Activated T-cell treated with anti-CD3 and anti-CD28 coated beads for 48 hours (primary cell): Measurements from ENCODE around the gene OR2A5.
"Not testable (repeated sequence)": the region's sequence is repeated elsewhere in the genome, so short reads cannot be mapped to it uniquely, and the experiment has no call there.

ENCODE experiments used
- DNase-seq: peaks from one replicate; pipeline ENCODE4 v3.0.0-alpha.2; 2020; ENCODE audit warnings: low read depth

OR2A5 gene

DNA sequence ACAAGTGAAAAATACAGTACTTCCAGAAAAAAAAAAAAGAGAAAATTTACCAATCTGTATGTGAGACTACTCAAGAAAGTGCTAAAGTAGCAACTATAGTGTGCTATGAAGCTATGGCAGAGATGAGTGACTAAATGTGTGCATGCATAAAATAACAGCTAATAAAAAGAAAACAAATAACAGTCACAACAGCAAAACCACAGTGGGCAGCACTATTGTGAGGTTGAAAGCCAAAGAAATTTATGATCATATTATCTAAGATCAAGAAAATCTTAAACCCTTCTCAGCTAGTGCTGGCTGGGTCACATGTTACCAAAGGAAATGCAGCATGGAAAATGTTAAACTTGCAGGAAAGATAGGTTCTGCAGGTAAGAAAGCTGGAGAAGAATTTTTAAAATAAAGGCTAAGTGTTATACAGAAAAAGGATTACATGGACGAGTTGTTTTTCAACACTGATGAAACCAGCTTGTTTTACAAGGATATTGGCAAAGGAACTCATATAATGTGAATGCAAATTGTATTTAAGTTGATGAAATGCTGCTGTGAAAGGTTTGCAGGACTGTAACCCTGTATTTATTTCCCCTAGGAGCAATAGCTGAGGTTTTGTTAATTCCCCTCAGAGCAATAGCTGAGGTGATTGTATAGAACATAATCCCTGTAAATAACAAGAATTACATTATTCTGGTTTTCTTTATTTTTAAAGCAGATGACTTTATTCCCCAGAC, 15.6 kb upstream of the OR2A5 start:
- no peak for DNase-seq

- DNase-seq: no peak
Measured at GRCh38 chr7:144035385-144035784, 13.4 kb upstream of the OR2A5 start.

- no peak for DNase-seq
Measured at GRCh38 chr7:144036302-144036885, 12.4 kb upstream of the OR2A5 start.

GRCh38 chr7:144037414-144038035, 11.2 kb upstream of the OR2A5 start:
- no peak for DNase-seq

GRCh38 chr7:144038887-144039286, 9.9 kb upstream of the OR2A5 start:
- DNase-seq: no peak

- DNase-seq: no peak
Measured at GRCh38 chr7:144049491-144049890, 743 bp downstream of the OR2A5 start.

- DNase-seq: no peak
Measured at GRCh38 chr7:144050093-144050492, 1.3 kb downstream of the OR2A5 start.

GRCh38 chr7:144050884-144051283, 2.1 kb downstream of the OR2A5 start:
- DNase-seq: not testable (repeated sequence)

DNA sequence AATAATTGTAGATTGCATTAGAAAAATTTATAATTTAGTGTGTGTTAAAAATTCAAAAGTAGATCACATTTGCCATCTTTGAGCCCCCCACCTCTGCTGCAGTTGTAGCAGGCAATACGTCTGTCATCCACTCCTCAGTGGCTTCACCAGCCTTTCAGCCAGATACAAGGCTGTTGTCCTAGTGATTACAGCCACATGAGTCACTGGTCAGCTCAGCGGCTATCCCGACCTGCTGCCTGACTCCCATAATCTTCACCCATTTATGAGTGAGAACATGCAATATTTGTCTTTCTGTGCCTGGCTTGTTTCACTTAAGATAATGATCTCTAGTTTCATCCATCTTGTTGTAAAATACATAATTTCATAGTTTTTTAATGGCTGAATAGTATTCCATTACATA, 9.2 kb downstream of the OR2A5 start:
- DNase-seq: no peak

GRCh38 chr7:144063710-144064109, 15.0 kb downstream of the OR2A5 start:
- no peak for DNase-seq

GRCh38 chr7:144069511-144069910, 20.8 kb downstream of the OR2A5 start, which contains the start of gene OR2A25:
OR2A25 (plus strand) TSS chr7:144069811; CDS start chr7:144074220, 4,409 bp downstream.
- DNase-seq: no peak

DNA sequence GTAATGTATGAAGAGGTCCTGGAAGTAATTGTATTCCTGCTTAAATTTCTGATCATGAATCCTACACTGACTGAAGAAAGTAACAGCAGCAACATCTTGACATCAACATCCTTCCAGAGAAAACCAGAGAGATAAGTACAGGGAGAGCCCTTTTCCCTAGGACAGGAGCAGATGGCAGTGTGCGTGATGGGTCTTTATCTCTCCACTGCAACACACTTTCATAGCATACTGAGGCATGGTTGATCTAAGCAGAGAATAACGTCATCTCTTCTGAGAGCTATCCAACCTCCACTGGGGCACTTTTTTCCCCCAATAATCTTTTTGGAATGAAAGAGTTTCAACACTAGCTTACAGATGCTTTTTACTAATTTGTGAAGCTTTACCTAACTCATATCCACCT, 21.2 kb downstream of the OR2A5 start:
- no peak for DNase-seq

DNA sequence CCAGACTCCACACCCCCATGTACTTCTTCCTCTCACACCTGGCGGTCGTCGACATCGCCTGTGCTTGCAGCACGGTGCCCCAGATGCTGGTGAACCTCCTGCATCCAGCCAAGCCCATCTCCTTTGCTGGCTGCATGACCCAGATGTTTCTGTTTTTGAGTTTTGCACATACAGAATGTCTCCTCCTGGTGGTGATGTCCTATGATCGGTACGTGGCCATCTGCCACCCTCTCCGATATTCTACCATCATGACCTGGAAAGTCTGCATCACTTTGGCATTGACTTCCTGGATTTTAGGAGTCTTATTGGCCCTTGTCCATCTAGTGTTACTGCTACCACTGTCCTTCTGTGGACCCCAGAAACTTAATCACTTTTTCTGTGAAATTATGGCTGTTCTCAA, 25.6 kb downstream of the OR2A5 start:
- DNase-seq: no peak

DNA sequence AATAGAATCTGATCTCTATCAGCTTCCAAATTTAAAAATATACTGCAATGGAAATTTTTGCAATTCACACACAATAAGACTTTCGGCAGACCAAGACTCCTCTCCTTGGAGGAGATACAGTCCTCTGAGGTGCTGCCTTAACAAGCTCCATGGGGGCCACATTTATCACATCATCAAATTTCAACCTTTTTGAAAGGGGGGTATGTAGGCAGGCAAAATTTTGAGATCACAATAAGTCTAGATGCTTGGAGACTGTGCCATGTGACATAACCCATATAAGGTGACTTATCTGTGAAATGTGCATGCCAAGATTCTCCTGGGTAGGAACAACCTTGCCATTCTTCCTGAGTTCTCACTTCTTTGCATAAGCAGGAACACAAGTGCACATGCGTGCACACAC, 37.2 kb downstream of the OR2A5 start, which contains the start of gene OR2A12:
TSS of gene OR2A12 (plus strand) at position 301 of the 400 bp plus-strand sequence. CDS start 8,830 bp downstream, outside the sequence.
- DNase-seq: no peak

DNA sequence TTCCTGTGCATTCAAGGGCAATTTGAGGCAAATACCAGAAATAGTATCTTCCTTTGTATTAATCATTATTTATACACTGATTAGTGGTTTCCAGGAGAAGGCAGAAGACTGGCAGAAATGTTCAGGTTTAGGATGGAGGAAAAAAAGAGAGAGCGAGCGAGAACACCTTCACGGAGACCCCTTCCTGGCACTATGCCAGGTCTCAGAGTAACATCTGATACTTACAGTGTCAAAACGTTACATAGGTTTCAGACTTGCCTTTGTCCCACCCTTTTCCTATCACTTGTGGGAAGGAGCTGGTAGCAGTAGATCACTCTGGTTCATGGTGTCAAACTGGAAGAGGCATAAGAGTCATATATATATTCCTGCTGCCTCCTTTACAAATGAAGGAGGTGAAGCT, 38.0 kb downstream of the OR2A5 start:
- DNase-seq: no peak

GRCh38 chr7:144087230-144087629, 38.5 kb downstream of the OR2A5 start:
- no peak for DNase-seq

GRCh38 chr7:144090667-144091066, 41.9 kb downstream of the OR2A5 start:
- no peak for DNase-seq

DNA sequence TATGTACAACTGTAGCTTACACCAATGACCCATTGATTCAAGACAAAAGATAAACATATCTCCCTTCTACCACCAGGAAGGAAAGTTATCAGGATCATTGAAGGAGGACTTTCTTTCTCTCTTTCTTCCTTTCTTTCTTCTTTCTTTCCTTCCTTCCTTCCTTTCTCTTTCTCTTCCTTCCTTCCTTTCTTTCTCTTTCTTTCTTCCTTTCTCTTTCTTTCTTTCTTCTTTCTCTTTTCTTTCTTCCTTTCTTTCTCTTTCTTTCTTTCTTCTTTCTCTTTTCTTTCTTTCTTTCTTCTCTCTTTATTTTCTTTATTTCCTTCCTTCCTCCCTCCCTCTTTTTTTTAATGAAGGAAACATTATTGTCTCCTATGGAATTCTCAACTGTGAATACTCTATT, 50.0 kb downstream of the OR2A5 start:
- no peak for DNase-seq

GRCh38 chr7:144100607-144101006, 51.9 kb downstream of the OR2A5 start:
- DNase-seq: no peak

- DNase-seq: no peak
Measured at GRCh38 chr7:144102041-144102440, 53.3 kb downstream of the OR2A5 start.

DNA sequence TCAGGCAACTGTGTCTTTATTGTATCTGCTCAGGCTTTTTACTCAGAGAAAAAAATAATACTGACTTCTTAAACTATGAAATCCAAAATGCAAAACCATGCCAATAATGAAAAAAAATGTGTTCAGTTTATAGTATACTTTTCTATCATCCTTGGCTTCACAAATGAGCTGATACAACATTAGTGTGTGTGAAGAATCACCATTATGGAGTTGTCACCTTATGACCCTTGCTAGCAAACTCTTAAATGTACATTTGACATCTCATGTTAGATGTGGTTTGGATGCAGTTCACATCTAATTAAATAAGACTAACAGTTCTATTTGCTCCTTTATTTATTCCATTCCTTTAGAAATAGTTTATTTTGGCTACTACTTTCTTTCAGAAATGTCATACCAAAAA, 56.5 kb downstream of the OR2A5 start:
- DNase-seq: no peak
